NCI-H128 (cell line): ENCODE results near the gene MFSD1.
A peak's percentile ranks its signal among the peaks of the same experiment; 100 is the strongest.

ENCODE experiments used
- DNase-seq: peaks from one replicate; lab custom pipeline; 2025; ENCODE audit not compliant: unreplicated experiment; lab: John Stamatoyannopoulos, UW

The MFSD1 gene, protein sequence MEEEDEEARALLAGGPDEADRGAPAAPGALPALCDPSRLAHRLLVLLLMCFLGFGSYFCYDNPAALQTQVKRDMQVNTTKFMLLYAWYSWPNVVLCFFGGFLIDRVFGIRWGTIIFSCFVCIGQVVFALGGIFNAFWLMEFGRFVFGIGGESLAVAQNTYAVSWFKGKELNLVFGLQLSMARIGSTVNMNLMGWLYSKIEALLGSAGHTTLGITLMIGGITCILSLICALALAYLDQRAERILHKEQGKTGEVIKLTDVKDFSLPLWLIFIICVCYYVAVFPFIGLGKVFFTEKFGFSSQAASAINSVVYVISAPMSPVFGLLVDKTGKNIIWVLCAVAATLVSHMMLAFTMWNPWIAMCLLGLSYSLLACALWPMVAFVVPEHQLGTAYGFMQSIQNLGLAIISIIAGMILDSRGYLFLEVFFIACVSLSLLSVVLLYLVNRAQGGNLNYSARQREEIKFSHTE

GRCh38 chr3:158801696-158802408, at the start of gene MFSD1:
Gene MFSD1, plus strand, starts transcription at chr3:158802054. Its CDS starts 99 bp downstream, at chr3:158802153.
- DNase-seq = peak; percentile 75

- no peak for DNase-seq
Observed at GRCh38 chr3:158753854-158754253, 48.0 kb upstream of the MFSD1 start.

- DNase-seq = no peak
Observed at GRCh38 chr3:158755421-158755820, 46.4 kb upstream of the MFSD1 start.

- no peak for DNase-seq
Observed at GRCh38 chr3:158761350-158761749, 40.5 kb upstream of the MFSD1 start.

DNA sequence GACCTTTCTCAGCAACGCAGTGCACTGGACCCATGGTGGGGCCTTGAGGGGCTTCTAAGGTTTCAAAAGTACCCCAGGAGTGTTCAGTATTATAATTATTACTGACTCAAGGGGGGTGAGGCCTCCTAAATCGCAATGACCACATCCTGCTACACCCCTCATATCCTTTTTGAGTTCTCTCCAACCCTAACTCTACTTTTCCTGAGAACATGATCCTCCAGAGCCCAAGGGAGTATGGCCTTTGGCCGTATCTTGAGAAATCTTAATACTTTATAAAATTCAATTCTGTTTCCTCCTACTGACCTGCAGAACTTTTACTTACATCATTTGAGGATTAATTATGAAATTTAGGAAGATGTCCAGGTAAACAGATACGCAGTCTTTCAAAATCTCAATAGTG, 39.2 kb upstream of the MFSD1 start:
- no peak for DNase-seq

DNA sequence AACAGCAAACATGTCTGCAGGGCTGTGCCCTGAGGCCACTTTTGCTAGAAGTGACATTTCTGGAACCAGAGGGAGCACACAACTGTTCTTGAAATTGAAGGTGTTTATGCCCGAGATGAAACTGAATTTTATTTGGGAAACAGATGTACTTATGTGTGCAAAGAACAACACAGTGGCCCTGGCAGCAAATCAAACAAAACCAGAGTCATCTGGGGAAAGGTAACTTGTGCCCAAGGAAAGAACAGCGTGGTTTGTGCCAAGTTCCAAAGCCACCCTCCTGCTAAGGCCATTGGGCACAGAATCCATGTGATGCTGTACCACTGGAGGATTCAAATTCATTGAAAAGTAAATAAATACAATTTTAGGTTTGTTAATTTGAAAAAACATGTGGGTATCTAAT, 38.4 kb upstream of the MFSD1 start:
- DNase-seq = no peak

DNA sequence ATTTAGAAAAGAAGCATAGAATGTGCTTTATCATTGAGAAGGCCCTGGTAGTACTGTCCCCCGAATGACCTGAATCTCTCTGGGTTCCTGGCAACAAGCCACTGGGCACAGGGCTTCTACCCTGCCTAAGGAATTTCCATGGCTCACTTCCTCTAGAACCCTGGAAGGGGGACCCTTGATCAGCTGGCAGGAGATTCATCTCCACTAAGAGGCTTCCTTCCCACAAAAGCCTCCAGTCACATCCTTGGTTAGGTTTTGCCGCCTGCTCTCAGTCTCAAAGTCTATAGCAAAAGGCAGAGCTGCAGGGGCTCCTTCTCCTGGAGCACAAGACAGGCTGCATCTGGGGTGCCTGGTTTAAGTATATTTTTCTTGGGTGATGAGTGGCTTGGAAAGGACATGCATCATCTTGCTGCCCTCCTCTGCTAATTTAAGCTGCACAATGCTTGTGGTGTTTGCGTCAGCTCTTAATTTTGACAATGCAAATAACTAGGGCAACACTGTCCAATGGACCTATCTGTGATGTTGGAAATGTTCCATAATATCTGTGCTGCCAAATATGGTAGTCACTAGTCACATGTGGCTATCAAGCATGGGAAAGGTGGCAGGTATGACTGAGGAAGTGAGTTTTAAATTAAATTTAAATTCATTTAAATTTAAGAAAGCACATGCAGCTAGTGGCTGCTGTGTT, 36.2 kb upstream of the MFSD1 start:
- no peak for DNase-seq

- no peak for DNase-seq
Observed at GRCh38 chr3:158766364-158766763, 35.5 kb upstream of the MFSD1 start.

- DNase-seq = no peak
Observed at GRCh38 chr3:158768361-158768787, 33.5 kb upstream of the MFSD1 start.

- no peak for DNase-seq
Observed at GRCh38 chr3:158768881-158769543, 32.8 kb upstream of the MFSD1 start.

GRCh38 chr3:158769549-158769948, 32.3 kb upstream of the MFSD1 start:
- DNase-seq = no peak

- DNase-seq = no peak
Observed at GRCh38 chr3:158769952-158770740, 31.7 kb upstream of the MFSD1 start.

DNA sequence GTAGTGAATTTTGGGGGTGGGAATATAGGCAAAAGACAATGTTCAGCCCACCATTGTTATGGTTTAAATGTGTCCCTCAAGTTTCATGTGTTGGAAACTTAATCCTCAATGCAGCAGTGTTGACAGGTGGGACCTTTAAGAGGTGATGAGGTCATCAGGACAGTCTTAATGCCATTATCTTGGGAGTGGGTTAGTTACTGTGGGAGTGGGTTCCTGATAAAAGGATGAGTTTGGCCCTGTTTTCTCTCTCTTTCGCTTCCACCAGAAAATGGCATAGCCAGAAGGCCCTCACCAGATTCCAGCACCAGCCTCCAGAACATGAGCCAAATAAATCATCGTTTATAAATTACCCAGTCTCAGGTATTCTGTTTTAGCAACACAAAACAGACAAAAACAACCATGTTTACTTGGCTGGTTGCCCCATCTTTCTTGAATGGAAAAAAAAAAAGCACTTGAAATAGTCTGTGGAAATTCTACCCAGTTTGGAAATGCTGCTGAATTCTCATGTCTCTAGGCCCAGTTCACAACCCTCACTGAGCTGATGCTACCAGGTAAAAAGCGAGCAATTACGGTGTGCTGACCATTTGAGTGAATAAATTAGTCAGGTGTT, 31.0 kb upstream of the MFSD1 start:
- no peak for DNase-seq

DNA sequence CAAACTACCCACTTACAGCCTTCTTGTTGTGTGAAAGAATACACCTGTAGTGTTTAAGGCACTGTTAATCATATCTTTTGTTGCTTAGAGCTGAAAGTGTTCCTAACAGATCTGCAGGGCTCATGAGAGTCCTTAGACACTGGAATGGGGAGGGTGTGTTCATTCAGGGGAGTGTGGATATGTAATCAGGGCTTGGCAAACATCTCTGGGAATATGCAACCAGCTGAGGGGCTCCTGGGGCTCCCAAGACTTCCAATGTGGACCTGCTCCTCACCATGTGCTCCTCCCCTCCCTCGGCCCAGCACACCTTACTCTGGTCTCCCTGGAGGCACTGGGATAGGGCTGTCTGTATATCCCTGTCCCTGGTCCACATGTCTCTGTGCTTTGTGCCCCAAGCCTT, 30.3 kb upstream of the MFSD1 start:
- no peak for DNase-seq

DNA sequence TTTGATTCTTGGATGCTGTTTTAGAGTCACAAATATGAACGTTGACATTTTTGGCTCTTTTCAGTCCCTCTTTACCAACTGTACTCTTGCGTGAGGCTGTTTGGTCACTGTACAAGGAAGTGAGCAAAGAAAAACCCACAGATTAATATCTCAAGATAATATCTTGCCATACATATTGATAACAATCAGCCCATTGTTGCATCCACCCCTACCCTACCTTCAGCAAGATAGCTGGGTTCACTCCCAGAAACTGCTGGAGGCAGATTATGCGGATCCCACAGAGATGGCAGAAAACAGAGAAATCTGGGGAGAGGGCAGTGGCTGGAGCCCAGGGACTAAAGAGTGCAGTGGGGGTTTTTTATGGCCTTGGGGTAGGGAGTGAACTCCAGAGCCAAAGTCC, 29.9 kb upstream of the MFSD1 start:
- no peak for DNase-seq

DNA sequence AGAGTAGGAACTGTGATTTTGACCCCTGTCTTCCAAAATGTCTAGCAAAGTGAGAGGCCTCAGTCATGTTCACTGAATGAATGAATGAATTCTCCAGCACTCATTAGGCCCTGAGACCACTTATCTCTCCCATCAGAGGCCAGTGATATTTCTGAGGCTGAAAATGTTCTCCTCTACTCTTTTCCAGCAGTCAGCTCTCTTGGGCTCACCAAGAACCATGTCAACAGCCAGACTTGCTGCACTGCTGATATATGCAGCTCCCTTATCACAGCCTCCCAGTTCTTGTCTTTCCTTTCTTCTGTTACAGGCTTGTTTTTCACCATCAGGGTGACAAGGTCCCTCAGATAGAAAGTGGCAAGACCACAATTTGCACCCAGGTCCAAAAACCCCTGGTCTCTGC, 28.7 kb upstream of the MFSD1 start:
- DNase-seq = no peak

DNA sequence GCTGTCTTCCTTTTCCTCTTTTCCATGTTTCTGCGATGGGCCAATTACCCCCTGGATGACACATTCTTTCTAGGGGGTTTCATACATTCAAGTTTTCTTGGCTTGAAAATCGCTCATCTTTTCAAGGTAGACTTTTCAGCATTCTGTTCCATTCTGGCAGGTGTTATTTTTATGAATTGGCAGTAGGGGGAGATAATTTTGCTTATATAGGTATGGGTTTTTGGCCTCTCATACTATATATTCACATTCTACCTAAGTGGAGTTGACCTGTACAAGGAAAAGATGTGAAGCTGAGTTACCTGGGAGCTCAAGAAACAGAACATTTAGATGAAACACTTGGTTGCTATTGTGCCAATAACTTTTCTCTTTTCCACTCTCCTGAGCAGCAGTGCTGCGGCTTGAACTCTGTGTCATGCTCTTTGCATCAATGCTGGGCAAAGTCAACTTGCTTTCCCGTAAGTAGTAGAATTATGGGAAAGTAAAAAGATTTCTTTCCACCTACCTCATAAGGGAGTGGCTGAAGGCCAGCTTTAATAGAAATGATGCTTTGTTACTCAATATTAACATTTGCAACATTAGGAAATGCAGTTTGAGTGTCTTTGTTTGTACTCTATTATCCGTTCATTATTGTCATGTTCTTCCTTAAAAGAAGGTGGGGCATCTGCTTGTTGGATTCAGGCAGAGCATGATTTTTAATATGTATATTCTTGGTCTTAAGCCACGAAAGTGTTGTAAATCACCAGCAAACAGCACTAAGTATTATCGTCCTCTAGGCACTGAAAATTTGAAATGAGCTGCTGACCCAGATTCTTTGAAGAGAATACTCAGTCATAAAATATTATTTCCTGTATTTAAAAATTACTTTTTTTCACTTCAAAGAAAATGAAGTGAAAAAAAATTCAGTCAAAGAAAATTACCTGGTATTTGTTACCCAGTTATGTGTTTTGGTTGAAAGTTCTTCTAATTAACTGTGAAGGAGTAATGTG, 27.7 kb upstream of the MFSD1 start:
- DNase-seq = no peak

GRCh38 chr3:158774965-158775364, 26.9 kb upstream of the MFSD1 start:
- no peak for DNase-seq
